ENCODE results near the gene ULBP1.
"Not testable (repeated sequence)": the region's sequence is repeated elsewhere in the genome, so short reads cannot be mapped to it uniquely, and the experiment has no call there.

ULBP1 gene

DNA sequence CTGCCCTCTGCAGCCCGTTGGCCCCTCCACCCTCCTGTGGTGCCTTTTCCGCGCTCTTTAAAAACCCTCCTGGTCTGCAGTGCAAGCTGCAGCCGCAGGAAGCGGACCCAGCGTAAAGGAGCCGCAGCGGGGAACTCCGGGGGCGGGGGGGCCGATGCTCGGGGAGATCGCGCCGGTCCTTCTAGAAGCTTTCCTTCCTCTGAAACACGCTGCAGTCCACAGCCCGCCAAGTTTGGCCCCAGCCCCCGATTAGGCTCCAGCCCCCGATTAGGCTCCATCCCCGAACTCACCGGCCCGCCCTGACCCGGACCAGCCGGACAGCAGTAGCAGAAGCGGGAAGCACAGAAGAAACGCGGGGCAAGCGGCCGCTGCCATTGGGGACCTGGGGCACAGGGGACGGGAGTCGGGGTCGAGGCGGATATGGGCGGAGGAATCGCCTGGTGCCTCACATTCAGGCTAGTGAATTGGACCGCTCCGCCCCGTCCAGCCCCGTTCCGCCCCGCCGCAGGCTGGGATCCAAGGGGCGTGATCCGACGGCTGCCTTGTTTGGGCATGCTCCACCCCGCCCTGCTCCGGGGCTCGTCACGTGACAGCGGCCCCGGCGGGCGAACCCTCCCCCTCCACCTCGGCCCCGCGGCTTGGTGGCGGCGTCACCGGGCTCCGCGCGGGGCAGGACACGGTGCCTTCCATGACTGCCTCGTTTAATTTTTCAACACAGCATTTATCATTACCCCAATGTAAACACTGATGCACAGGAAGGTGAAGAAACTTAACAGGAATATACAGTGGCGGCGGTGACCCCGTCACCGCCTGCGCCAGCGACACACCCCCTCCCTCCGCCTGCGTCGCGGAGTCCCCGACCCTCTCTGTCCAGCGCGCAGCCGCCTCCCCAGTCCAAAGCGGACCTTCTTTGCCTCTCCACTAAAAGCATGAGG, 41.3 kb downstream of the ULBP1 start:
- peak; percentile 84 to 85 for DNase-seq (ENCODE audit: low read depth in 2 of 2)

DNA sequence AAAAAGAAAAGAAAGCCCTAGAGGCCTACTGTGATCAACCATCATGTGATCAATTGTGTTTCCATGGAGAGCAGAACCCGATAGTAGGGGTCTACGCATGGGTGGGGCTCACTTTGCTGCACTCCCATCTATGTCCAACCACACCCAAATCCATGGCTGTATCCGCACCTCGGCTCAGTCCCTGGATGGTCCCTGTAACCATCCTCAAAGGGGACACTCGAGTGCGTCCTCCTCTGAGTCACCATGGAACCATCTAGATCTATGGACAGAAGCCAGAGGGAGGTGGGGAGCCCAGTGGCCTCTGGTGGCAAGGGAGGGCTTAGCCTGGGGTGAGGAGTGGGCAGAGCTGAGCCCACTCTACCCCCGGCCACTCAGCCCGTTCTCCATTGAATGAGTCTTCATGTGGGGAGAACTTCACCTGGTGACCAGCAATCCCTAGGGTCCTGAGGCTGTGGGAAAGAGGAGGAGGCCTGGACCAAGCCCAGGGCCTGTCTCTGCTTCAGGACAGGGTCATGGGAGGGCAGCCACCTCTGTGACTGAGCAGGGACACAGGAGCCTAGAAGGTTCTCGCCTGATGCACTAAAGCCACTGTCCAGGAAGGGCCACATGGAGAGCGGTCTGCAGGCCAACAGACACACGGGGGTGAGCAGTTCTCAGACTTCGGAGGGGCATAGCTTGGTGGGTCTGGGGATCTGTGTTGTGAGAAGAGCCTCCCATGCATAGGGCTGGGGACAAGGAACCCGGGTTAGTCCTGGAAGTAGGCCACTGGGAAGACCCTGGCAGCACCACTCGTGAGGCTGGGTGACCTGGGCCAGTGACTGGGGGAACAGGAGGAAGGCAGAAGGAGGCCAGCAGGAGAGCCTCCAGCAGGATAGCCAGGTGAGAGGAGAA, 42.3 kb downstream of the ULBP1 start:
- DNase-seq (ENCODE audit: low read depth in 2 of 2), result no peak

DNA sequence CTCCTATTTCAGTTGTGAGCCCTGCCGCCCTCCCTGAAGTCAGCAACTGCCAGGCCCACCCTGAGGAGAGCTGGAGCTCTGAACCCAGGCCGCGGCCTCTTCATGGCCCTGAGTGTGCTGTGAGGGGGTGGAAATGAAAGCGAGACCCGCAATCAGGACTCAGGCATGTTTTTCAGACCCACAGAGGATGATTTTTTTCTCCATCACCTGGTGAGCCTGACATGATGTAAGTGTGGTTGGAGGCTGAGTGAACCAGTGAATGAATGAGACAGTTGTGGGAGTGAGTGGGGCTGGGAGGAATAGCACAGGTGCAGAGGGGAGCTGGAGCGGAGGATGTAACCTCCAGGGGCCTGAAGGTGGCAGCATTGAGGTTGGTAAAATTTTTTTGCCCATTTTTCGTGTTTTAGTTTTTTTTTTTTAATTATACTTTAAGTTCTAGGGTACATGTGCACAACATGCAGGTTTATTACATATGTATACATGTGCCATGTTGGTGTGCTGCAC, 43.3 kb downstream of the ULBP1 start:
- peak in 1 of 2 donors; percentile 55 for DNase-seq (ENCODE audit: low read depth in 2 of 2)

DNA sequence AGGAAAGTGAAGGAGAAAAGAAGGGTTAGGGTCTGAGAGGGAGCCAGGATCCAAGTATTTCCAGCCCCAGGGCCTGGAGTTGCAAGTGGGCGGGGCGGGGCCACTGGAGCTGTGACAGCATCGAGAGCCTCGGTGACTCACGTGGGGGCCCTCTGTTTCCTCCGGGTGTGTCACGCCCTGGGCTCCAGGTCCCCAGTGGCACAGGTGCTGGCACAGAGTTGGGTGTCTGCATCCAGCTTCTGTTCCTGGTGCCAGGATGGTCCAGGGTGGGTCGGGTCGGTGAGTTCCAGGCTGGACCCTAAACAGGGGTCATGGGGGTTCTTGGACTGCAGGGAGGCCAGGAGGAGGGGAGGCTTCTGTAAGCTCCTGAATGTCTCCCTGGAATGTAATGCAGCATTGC, 44.8 kb downstream of the ULBP1 start:
- DNase-seq (ENCODE audit: low read depth in 2 of 2), result peak in 1 of 2 donors; percentile 52

- DNase-seq (ENCODE audit: low read depth in 2 of 2), result not testable (repeated sequence)
These were observed 49.4 kb downstream of the ULBP1 start for GRCh38 chr6:150012846-150013784.

DNA sequence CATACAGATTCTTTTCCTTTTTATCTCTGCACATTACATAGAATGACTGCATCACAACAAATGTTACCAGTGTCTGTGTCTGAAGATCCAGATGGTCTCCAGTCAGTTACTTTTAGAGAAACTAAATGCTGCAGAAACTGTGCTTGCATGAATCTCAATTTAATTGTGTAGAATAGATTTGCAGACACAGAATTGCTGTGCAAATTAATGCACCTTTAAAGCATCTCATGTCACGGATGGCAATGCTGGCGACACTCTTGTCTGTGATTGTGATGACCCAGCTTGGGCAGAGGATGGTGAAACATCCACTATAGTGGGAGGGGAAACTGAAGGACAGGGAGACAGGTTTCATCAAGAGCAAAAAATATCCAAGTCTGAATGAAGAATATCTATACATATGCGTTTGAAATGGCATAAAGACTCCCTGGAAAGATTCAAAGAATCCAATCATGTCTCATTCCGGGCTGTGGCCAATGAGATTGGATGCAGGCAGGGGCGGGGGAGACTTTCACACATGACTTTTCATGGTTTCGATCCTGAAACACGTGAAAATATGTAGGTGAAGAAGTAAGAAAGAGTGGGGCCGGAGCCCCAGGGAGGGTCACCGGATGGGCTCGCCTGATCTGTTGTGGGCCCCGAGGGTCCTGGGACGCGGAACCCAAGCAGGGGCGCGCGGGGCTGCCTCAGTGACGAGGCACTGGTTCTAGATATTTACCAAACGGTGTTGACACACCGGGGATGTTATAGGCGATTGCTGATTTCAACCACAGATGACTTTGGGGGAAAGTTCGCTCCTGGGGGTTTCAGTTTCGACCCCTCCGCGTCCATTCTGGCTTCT, 50.3 kb downstream of the ULBP1 start:
- DNase-seq (ENCODE audit: low read depth in 2 of 2), result not testable (repeated sequence)

DNA sequence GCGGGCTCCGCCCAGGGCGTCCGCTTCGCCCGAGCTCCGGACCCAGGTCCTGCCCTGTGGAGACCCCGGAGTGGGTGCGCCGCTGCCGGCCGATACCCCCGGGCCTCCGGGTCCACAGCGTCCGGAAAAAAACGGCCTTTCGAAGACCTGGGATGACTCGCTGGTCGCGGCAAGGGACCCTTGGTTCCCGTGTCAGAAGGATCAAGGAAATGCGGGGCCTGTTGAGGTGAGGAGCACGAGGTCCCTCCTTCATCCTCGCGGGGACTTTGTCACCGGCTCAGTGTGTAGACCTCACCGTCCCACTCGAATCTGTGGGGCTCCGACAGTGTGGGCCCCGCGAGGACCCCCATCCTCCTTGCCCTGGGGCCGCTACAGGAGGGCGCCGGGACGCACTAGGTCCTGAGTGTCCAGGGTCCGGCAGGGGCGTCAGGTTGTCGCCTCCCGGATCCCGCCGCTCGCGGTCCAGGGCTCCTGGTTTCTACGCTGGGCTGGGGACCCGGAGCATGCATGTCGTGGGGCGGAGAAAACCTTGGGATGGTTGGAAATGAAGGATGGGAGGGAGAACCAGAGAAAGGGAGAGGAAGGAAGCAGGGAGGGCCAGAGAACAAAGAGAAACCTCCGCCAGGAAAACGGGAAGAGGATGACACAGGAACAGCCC, 51.0 kb downstream of the ULBP1 start:
- DNase-seq (ENCODE audit: low read depth in 2 of 2), result not testable (repeated sequence)

DNA sequence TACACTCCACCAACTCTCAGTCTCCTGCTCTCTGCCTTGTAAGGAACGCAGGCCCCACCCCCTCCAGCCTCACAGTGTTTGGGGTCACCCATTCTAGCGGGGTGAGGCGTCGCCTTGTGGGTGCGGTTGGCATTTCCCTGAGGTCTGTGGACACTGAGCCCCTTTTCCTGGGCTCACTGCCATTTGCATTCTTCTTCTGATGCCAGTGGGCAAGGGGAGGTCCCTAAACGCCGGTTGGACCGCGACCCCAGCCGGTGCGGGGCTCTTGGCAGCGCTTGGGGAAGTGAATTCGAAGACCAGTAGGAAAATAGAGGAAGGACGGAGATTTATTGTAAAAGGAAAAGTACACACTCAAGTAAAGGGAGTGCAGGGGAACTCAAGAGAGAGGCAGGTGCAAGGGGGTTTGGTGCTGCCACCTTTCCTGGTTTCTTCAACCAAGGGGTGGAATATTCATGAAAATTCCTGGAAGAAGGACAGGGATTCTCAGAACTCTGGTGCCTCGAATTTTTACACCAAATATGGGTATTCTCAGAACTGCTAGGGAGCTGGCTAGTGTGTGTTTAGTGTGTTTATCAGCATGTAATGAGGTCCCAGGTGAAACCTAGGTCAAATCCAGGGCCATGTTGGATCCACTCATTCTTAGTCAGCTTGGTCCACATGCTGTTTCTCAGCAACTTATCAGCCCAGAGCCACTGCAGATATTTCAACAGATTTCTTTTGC, 51.7 kb downstream of the ULBP1 start:
- DNase-seq (ENCODE audit: low read depth in 2 of 2), result not testable (repeated sequence)

DNA sequence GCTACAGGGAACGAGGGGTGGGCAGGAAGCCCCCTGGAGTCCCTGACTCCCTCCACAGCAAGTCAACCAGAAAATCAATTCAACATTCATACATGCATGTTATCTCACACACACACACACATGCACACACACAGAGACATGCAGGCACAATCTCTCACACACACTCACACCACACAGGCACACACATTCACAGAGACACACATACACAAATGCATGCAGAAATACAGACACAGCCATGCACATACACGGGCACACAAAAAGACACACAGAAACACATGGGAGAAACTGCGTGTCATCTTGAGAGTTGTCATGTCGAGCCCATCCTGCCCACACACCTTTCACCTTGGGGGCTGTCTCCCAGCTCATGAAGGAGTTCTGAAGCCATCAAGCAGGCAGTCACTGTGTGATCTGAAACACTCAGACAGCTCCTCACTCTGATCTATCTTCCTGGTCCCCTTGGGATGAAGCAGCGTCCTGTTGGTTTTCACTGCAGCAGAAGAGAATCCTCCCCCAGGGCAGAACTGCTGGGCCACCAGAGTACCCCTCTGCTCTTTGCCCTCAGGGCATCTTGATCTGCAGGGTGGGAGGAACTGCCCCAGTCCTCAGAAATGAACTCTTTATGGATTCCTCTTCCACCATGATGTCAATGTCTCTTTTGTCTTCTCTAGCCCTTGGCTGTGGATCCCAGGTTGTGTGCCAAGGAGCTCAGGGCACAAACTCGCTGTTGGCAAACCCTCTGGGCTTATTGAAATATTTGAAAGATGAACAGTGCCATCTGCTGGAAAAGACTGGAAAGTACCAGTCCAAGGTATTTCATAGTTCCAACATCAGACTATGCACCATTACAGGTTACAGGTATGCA, 52.8 kb downstream of the ULBP1 start:
- DNase-seq (ENCODE audit: low read depth in 2 of 2), result no peak

- DNase-seq (ENCODE audit: low read depth in 2 of 2), result not testable (repeated sequence)
These were observed 53.4 kb downstream of the ULBP1 start for GRCh38 chr6:150017186-150017521.

- no peak for DNase-seq (ENCODE audit: low read depth in 2 of 2)
These were observed 55.3 kb downstream of the ULBP1 start for GRCh38 chr6:150018846-150019580.

DNA sequence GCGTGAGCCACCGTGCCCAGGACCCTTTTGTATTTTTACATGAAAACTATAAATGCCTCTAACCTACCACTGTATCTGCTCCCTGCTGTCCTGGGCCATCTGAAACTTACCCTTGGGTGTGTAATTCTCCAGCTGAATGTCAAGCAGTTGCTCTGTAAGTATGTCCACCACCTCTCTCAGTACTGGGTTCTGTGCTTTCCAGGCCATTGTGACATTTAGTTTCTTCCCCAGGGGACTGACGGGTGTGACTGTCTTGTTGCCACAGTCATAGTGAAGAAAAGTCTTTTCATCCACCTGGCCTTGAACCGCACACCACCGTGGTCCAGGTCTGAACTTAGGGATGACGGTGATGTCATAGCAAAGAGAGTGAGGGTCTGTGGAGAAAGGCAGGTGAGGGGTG, 58.1 kb downstream of the ULBP1 start:
- DNase-seq (ENCODE audit: low read depth in 2 of 2), result not testable (repeated sequence)
